ENCODE data around the gene MGST2.

DNA sequence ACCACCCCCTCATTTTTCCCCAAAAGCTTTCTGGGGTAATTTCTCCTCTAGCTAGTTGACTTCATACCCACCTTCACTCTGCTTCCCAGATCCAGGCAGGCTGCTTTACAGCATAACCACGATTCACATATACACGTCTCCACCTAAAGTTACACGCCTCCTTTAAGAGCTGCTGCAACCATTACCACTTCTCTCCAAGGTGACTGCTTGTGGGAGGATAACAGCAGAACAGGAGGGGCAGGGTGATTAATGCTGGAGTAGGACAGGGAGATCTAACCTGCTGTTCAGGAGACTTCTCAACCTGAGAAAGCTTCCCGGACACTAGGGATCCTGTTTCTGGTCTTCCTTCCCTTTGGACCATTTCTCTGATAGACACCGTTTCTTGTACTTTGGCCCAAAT is 77.4 kb downstream of the MGST2 start:
- no peak for TF ChIP-seq BACH1 (IDR thresholded peaks at IDR 0.05; ENCODE audit: borderline replicate concordance)
- TF ChIP-seq STAT1 (conservative IDR thresholded peaks at IDR 0.05), result no peak
- no peak for TF ChIP-seq CTCF (IDR thresholded peaks at IDR 0.05 in 2 of 3, conservative IDR thresholded peaks at IDR 0.05 in 1 of 3; ENCODE audit: control insufficient read depth in 2 of 3, extremely low read depth in 1 of 3, insufficient read depth in 1 of 3, low read depth in 3 of 3, low read length in 3 of 3)
- TF ChIP-seq, protein P1, sequence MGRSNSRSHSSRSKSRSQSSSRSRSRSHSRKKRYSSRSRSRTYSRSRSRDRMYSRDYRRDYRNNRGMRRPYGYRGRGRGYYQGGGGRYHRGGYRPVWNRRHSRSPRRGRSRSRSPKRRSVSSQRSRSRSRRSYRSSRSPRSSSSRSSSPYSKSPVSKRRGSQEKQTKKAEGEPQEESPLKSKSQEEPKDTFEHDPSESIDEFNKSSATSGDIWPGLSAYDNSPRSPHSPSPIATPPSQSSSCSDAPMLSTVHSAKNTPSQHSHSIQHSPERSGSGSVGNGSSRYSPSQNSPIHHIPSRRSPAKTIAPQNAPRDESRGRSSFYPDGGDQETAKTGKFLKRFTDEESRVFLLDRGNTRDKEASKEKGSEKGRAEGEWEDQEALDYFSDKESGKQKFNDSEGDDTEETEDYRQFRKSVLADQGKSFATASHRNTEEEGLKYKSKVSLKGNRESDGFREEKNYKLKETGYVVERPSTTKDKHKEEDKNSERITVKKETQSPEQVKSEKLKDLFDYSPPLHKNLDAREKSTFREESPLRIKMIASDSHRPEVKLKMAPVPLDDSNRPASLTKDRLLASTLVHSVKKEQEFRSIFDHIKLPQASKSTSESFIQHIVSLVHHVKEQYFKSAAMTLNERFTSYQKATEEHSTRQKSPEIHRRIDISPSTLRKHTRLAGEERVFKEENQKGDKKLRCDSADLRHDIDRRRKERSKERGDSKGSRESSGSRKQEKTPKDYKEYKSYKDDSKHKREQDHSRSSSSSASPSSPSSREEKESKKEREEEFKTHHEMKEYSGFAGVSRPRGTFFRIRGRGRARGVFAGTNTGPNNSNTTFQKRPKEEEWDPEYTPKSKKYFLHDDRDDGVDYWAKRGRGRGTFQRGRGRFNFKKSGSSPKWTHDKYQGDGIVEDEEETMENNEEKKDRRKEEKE (IDR thresholded peaks at IDR 0.05), result no peak
- TF ChIP-seq CEBPB (IDR thresholded peaks at IDR 0.05; ENCODE audit: borderline replicate concordance in 1 of 2, low read depth in 2 of 2, low read length in 2 of 2), result no peak
- no peak for TF ChIP-seq SRF (IDR thresholded peaks at IDR 0.05; ENCODE audit: low read depth in 2 of 2, low read length in 2 of 2)
- TF ChIP-seq, protein P2, sequence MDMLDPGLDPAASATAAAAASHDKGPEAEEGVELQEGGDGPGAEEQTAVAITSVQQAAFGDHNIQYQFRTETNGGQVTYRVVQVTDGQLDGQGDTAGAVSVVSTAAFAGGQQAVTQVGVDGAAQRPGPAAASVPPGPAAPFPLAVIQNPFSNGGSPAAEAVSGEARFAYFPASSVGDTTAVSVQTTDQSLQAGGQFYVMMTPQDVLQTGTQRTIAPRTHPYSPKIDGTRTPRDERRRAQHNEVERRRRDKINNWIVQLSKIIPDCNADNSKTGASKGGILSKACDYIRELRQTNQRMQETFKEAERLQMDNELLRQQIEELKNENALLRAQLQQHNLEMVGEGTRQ (IDR thresholded peaks at IDR 0.05; ENCODE audit: borderline replicate concordance, low read depth, low read length), result no peak
- no peak for TF ChIP-seq RBBP5 (conservative IDR thresholded peaks at IDR 0.05)
